Chondrocyte (in vitro differentiated cells): ENCODE results near the gene CLCN2. TPM values are rescaled to one million over a fixed set of nuclear protein-coding genes. Genes with fewer than 3 reads are reported as not detected.
A peak's percentile ranks its signal among the peaks of the same experiment; 100 is the strongest.

Experiments used
- DNase-seq: peaks from one replicate; pipeline ENCODE4 v3.0.0; 2021; ENCODE audit warnings: mixed read lengths, low spot score
- H3K27ac Mint-ChIP-seq: one replicate; pipeline ENCODE4 v1.8.0; 2021; ENCODE audit warnings: mild to moderate bottlenecking, moderate library complexity, mixed read lengths; ENCODE audit not compliant: unreplicated experiment
- H3K27me3 Mint-ChIP-seq: 2 replicates; pipeline ENCODE4 v1.8.0; 2021; ENCODE audit warnings: low read depth, mixed read lengths
- H3K36me3 Mint-ChIP-seq: 2 replicates; pipeline ENCODE4 v1.8.0; 2021; ENCODE audit warnings: low read depth, mixed read lengths
- H3K4me1 Mint-ChIP-seq: 2 replicates; pipeline ENCODE4 v1.8.0; 2021; ENCODE audit warnings: low read depth, mild to moderate bottlenecking, mixed read lengths
- H3K4me3 Mint-ChIP-seq: one replicate; pipeline ENCODE4 v1.8.0; 2021; ENCODE audit warnings: mild to moderate bottlenecking, moderate library complexity, mixed read lengths; ENCODE audit not compliant: unreplicated experiment
- H3K9me3 Mint-ChIP-seq: 2 replicates; pipeline ENCODE4 v1.8.0; 2021; ENCODE audit warnings: low read depth, mixed read lengths
- total RNA-seq: library from RNA; stranded (reverse); gene quantifications from 3 replicates; pipeline ENCODE4 v1.2.1, GENCODE V29; 2021
- TF ChIP-seq, protein P1 (sequence below): fragments of 200-600 bp; sonication (generic); IDR thresholded peaks from 2 replicates; pipeline ENCODE4 v1.5.0; 2021; ENCODE audit warnings: antibody characterized with exemption, mild to moderate bottlenecking, moderate library complexity

Gene CLCN2
- total RNA-seq, 1 donor from 2014 or later: 3.1 TPM

DNA sequence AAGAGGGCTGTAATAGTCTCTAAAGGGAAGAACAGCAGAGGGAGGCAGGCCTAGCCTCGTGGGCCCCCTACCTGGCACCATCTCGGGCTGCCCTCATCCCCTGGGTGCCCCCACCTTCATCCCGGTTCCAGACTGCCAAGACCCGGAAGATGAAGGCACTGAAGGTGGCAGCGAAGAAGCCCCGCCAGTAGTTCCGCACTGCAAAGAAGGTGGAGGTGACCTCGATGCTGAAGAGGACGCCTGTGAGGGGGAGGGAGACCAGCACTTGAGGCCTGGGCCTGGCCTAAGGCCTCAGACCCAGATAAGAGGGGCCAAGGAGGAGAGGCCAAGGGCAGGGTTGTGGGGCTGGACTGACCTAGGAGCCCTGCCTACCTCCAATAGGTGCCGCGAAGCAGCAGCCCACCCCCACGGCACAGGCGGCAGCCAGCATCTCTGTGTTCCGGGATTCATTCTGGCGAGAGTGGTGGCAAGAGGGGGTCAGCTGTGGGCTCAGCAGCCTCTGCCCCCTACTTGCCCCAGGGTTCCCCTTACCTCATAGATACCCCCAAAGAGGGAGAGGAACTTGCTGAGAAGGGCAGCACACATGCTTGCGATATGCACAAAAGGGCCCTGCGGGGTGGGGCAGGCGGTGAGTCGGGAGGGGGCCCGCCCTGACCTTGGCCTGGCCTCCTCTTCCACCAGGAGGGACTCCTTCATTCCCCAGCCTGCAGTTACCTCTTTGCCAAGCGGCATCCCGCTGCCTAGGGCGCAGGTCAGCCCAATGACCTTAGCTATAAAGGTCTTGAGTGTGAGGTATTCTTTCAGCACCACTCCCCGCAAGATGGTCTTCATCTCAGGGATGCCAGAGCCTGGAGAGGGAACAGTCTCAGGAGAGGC is 3.9 kb downstream of the CLCN2 start:
- TF ChIP-seq, protein P1, sequence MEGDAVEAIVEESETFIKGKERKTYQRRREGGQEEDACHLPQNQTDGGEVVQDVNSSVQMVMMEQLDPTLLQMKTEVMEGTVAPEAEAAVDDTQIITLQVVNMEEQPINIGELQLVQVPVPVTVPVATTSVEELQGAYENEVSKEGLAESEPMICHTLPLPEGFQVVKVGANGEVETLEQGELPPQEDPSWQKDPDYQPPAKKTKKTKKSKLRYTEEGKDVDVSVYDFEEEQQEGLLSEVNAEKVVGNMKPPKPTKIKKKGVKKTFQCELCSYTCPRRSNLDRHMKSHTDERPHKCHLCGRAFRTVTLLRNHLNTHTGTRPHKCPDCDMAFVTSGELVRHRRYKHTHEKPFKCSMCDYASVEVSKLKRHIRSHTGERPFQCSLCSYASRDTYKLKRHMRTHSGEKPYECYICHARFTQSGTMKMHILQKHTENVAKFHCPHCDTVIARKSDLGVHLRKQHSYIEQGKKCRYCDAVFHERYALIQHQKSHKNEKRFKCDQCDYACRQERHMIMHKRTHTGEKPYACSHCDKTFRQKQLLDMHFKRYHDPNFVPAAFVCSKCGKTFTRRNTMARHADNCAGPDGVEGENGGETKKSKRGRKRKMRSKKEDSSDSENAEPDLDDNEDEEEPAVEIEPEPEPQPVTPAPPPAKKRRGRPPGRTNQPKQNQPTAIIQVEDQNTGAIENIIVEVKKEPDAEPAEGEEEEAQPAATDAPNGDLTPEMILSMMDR: no peak
- H3K9me3 Mint-ChIP-seq: no peaks in the 10 kb centered on the region
- no peak overlapping the region for H3K4me3 Mint-ChIP-seq
- H3K36me3 Mint-ChIP-seq: peaks cover 7% of the 10 kb centered on the region
- no peak for DNase-seq
- H3K27ac Mint-ChIP-seq: no peak overlapping the region
- no peaks in the 10 kb centered on the region for H3K27me3 Mint-ChIP-seq
- H3K4me1 Mint-ChIP-seq: peaks cover 12% of the 10 kb centered on the region

DNA sequence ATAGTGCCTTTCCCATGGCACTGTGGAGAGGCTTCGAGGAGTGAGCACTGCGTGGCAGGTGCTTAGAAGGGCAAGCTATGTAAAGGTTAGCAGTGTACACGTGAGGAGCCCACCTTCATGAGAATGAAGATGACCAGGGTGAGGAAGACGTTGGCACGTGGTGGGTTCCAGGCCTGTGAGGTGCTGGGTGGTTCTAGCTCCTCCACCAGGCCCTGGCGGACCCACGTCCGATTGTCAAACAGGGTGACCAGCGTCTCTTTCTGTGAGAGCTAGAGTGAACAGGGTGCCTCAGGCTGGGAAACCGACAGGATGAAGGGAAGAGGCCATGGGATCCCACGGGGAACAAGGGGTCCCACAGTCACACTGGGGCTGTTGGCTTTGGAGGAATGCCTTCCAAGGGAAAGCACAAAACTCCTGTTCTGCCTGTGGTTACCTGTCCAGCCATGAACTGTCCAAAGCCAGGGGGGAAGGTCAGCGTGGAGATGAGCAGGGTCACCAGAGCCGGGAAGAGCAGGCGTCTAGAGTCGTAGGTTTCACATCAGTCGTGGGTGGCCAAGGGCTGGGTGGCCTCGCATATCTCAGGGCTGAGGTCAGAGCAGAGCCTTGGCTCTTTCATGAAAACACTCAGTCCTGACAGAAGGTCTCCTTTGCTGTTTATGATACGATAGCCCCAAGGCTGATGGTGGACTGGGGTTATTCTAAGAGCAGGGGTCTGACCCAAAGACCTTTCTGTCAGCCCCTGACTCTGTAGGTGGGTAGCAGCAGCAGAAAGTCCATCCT is 6.0 kb downstream of the CLCN2 start:
- Mint-ChIP-seq H3K4me3 (no peak overlapping the region), H3K36me3 (peaks cover 9% of the 10 kb centered on the region), H3K27me3 (no peaks in the 10 kb centered on the region), H3K27ac (no peak overlapping the region), H3K9me3 (no peaks in the 10 kb centered on the region), H3K4me1 (peaks cover 7% of the 10 kb centered on the region)
- DNase-seq: no peak
- TF ChIP-seq, protein P1: no peak

DNA sequence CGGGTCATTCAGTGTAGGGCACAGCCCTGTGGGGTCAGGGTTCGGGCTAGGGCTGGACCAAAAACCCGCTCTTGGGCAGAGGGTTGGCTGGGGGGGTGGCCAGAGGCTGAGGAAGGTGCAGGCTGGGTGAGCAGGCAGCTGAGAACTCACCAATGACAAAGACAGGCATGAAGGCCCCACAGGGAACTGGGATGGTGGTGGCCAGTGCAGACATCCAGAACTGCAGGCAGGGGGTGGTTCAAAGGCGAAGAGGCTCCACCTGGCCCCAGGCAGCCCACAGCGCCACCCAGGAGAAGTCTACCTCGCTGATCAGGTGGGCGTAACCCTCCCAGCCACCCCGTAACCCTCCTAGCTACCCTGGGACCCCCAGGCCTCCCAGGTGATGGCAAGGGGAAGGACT is 6.7 kb downstream of the CLCN2 start:
- Mint-ChIP-seq H3K27me3 (no peaks in the 10 kb centered on the region), H3K4me1 (no peaks in the 10 kb centered on the region), H3K27ac (no peak overlapping the region), H3K4me3 (no peak overlapping the region), H3K36me3 (peaks cover 9% of the 10 kb centered on the region), H3K9me3 (no peaks in the 10 kb centered on the region)
- no peak for DNase-seq
- TF ChIP-seq, protein P1: no peak

DNA sequence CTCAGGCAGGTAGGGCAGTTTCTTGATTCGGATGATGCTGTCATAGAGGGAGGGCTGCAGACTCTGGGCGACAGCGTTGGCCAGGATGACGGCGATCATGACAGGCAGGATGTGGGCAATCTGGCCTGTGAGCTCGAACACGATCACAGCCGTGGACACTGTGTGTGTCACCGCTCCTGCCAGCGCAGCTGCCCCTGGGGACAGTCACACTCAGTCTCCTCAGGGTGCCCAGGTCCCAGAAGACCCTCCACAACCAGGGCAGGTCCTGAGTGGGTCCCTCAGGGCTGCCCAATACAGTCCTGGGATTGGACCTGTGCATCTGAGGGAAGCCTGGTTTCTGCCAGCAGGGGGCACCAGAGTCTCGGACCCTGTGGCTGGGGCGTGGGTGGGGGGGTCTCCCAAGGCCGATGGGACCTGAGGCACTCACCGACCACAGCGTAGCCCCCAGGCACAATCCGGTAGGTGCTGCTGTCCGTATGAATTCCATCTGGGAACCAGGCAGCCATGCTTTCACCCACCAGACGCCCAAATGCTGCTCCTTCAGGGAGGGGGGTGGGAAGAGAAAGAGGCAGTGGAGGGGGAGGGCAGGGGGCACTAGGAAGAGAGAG is 7.2 kb downstream of the CLCN2 start:
- H3K36me3 Mint-ChIP-seq: peaks cover 9% of the 10 kb centered on the region
- H3K4me1 Mint-ChIP-seq: no peaks in the 10 kb centered on the region
- TF ChIP-seq, protein P1: peak; percentile 83
- no peaks in the 10 kb centered on the region for H3K27me3 Mint-ChIP-seq
- H3K27ac Mint-ChIP-seq: no peak overlapping the region
- no peaks in the 10 kb centered on the region for H3K9me3 Mint-ChIP-seq
- H3K4me3 Mint-ChIP-seq: no peak overlapping the region
- no peak for DNase-seq

DNA sequence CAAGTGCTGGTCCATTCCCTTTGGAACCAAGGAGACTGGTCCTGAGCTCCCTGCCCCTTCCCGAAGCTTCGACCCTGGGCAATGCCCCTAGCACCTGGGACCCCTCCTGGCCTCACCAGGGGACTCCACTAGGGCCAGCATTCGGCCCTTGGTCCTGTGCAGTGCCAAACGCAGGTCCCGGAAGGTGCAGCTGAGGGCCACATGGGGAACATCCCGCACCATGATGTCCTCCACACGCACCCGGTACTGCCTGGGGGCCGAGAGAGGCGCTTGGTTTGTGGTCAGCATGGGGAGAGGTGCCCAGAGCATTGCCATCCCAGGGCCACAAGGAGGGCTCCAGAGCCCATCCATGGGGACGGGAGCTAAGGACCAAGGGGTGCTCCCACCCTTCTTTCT is 7.9 kb downstream of the CLCN2 start:
- no peaks in the 10 kb centered on the region for H3K9me3 Mint-ChIP-seq
- H3K36me3 Mint-ChIP-seq: peaks cover 9% of the 10 kb centered on the region
- TF ChIP-seq, protein P1: no peak
- H3K4me1 Mint-ChIP-seq: no peaks in the 10 kb centered on the region
- no peak for DNase-seq
- no peak overlapping the region for H3K27ac Mint-ChIP-seq
- no peaks in the 10 kb centered on the region for H3K27me3 Mint-ChIP-seq
- H3K4me3 Mint-ChIP-seq: no peak overlapping the region
